Endodermal cell (in vitro differentiated cells): ENCODE data around the gene VSTM5. TPM values are rescaled to one million over a fixed set of nuclear protein-coding genes. Genes with fewer than 3 reads are reported as not detected.

Experiments
- DNase-seq: peaks from one replicate; pipeline ENCODE4 v3.0.0-alpha.2; 2017
- H3K27ac ChIP-seq: 2 replicates; pipeline ENCODE4 v1.5.1; 2013; ENCODE audit warnings: mild to moderate bottlenecking, low read depth, low read length, moderate library complexity
- H3K27me3 ChIP-seq: 2 replicates; pipeline ENCODE4 v1.6.1; 2013; ENCODE audit warnings: mild to moderate bottlenecking, low read length, moderate library complexity; ENCODE audit not compliant: insufficient read depth, control insufficient read depth, poor library complexity, severe bottlenecking
- H3K36me3 ChIP-seq: 2 replicates; pipeline ENCODE4 v1.7.0; 2013; ENCODE audit warnings: mild to moderate bottlenecking, low read length, moderate library complexity; ENCODE audit not compliant: control insufficient read depth, insufficient read depth
- H3K4me1 ChIP-seq: one replicate; pipeline ENCODE4 v1.7.0; 2013; ENCODE audit warnings: low read length; ENCODE audit not compliant: control insufficient read depth, insufficient read depth
- H3K4me3 ChIP-seq: 2 replicates; pipeline ENCODE4 v1.5.1; 2013; ENCODE audit warnings: mild to moderate bottlenecking, low read length, moderate library complexity
- H3K9ac ChIP-seq: 2 replicates; pipeline ENCODE4 v1.6.1; 2013; ENCODE audit warnings: mild to moderate bottlenecking, low read length, moderate library complexity; ENCODE audit not compliant: poor library complexity, severe bottlenecking; ENCODE audit errors: extremely low read depth
- H3K9me3 ChIP-seq: 2 replicates; pipeline ENCODE4 v1.6.1; 2013; ENCODE audit warnings: mild to moderate bottlenecking, low read length, moderate library complexity; ENCODE audit not compliant: control insufficient read depth
- H3K27ac Mint-ChIP-seq: 2 replicates; pipeline ENCODE4 v1.8.0; 2020; ENCODE audit warnings: mixed read lengths
- H3K27me3 Mint-ChIP-seq: 2 replicates; pipeline ENCODE4 v1.8.0; 2021; ENCODE audit warnings: mild to moderate bottlenecking, mixed read lengths; ENCODE audit not compliant: insufficient read depth
- H3K36me3 Mint-ChIP-seq: 2 replicates; pipeline ENCODE4 v1.8.0; 2020; ENCODE audit warnings: low read depth, mixed read lengths
- H3K4me1 Mint-ChIP-seq: 2 replicates; pipeline ENCODE4 v1.8.0; 2020; ENCODE audit warnings: mixed read lengths
- H3K4me3 Mint-ChIP-seq: 2 replicates; pipeline ENCODE4 v1.8.0; 2020; ENCODE audit warnings: mild to moderate bottlenecking, moderate library complexity, mixed read lengths
- H3K9me3 Mint-ChIP-seq: 2 replicates; pipeline ENCODE4 v1.8.0; 2020; ENCODE audit warnings: mild to moderate bottlenecking, mixed read lengths
- WGBS, 2 experiments: methylation state at CpG; one replicate each; pipeline versions ENCODE4 v1.1.5 to v1.1.7; 2013; ENCODE audit warnings: missing lambda C conversion rate in 2 of 2, mixed read lengths in 1 of 2; ENCODE audit not compliant: insufficient coverage in 1 of 2, insufficient read length in 1 of 2; 5-methylcytosine and 5-hydroxymethylcytosine counted together
- total RNA-seq, 2 donors: library from RNA; stranded (reverse); fragmentation: NEBNext Ultra II Directional in 1 of 2; extraction: Animal tissue kit (Norgen Biotek cat#: 25700) in 1 of 2; gene quantifications; 2 replicates in 1 of 2; 3 replicates in 1 of 2; pipeline ENCODE4 v1.2.1, GENCODE V29; 2021
- TF ChIP-seq, protein P1 (sequence below): fragments of 200-600 bp; sonication (generic); conservative IDR thresholded peaks from 2 replicates; pipeline ENCODE4 v1.5.0; 2021; ENCODE audit warnings: antibody characterized with exemption, mild to moderate bottlenecking

VSTM5 gene
- total RNA-seq, 2 donors from 2014 or later: 0.29 to 0.75 TPM

GRCh38 chr11:93822359-93822758 lies 28.1 kb downstream of the VSTM5 start:
- no peaks in the 10 kb centered on the region for H3K27me3 ChIP-seq
- WGBS, 2 experiments: 93 to 96% methylated on average over 5 of the region's 5 CpGs

DNA sequence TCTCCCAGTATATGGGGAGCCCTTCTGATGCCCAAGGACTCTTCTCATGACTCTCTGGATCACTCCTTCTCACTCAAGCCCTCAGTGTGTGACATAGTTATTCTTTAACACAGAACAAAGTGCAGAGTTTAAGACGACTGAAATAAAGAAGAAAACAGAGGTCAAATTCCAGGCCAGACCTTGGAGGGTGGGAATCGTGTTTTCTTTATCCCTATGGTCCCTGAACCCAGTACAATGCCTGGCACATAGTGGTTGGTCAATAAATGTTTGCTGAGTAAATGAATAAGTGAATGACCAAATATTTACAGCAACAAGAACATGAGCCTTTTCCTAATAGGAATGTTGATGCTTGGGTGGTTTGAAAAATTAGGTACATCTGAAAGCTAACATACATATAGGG lies 28.8 kb downstream of the VSTM5 start:
- H3K4me3 ChIP-seq: no peak overlapping the region
- H3K27me3 Mint-ChIP-seq: no peaks in the 10 kb centered on the region
- H3K4me1 Mint-ChIP-seq: peaks cover 45% of the 10 kb centered on the region
- 85 to 100% methylated on average over 2 of the region's 2 CpGs for WGBS, 2 experiments
- no peak overlapping the region for H3K27ac ChIP-seq
- DNase-seq: no peak
- H3K27me3 ChIP-seq: no peaks in the 10 kb centered on the region
- no peaks in the 10 kb centered on the region for H3K9me3 Mint-ChIP-seq
- H3K36me3 ChIP-seq: no peaks in the 10 kb centered on the region
- no peaks in the 10 kb centered on the region for H3K36me3 Mint-ChIP-seq
- no peaks in the 10 kb centered on the region for H3K9me3 ChIP-seq
- no peak overlapping the region for H3K27ac Mint-ChIP-seq
- TF ChIP-seq, protein P1, sequence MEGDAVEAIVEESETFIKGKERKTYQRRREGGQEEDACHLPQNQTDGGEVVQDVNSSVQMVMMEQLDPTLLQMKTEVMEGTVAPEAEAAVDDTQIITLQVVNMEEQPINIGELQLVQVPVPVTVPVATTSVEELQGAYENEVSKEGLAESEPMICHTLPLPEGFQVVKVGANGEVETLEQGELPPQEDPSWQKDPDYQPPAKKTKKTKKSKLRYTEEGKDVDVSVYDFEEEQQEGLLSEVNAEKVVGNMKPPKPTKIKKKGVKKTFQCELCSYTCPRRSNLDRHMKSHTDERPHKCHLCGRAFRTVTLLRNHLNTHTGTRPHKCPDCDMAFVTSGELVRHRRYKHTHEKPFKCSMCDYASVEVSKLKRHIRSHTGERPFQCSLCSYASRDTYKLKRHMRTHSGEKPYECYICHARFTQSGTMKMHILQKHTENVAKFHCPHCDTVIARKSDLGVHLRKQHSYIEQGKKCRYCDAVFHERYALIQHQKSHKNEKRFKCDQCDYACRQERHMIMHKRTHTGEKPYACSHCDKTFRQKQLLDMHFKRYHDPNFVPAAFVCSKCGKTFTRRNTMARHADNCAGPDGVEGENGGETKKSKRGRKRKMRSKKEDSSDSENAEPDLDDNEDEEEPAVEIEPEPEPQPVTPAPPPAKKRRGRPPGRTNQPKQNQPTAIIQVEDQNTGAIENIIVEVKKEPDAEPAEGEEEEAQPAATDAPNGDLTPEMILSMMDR: no peak
- peaks cover 25% of the 10 kb centered on the region for H3K4me1 ChIP-seq
- H3K9ac ChIP-seq: no peak overlapping the region
- no peak overlapping the region for H3K4me3 Mint-ChIP-seq

More at GRCh38 chr11:93822359-93822758, 28.1 kb downstream of the VSTM5 start:
- H3K36me3 Mint-ChIP-seq: no peaks in the 10 kb centered on the region
- H3K9me3 Mint-ChIP-seq: no peaks in the 10 kb centered on the region
- no peak overlapping the region for H3K27ac ChIP-seq
- TF ChIP-seq, protein P1: no peak
- H3K9me3 ChIP-seq: no peaks in the 10 kb centered on the region
- no peak overlapping the region for H3K4me3 ChIP-seq
- no peak overlapping the region for H3K4me3 Mint-ChIP-seq
- peaks cover 42% of the 10 kb centered on the region for H3K4me1 Mint-ChIP-seq
- H3K27ac Mint-ChIP-seq: no peak overlapping the region
- no peak overlapping the region for H3K9ac ChIP-seq
- no peaks in the 10 kb centered on the region for H3K36me3 ChIP-seq
- H3K27me3 Mint-ChIP-seq: no peaks in the 10 kb centered on the region
- DNase-seq: no peak
- H3K4me1 ChIP-seq: peaks cover 21% of the 10 kb centered on the region

- Histone ChIP-seq H3K9me3 (no peaks in the 10 kb centered on the region), H3K27me3 (no peaks in the 10 kb centered on the region), H3K27ac (no peak overlapping the region), H3K4me1 (peaks cover 25% of the 10 kb centered on the region), H3K4me3 (no peak overlapping the region), H3K9ac (no peak overlapping the region), H3K36me3 (peaks cover 5% of the 10 kb centered on the region)
- TF ChIP-seq, protein P1: no peak
- whole genome bisulfite sequencing, 2 experiments: 93 to 96% methylated on average over 13 to 14 of the region's 14 CpGs
- H3K9me3 Mint-ChIP-seq: no peaks in the 10 kb centered on the region
- H3K4me1 Mint-ChIP-seq: peaks cover 48% of the 10 kb centered on the region
- H3K27ac Mint-ChIP-seq: no peak overlapping the region
- no peak for DNase-seq
- H3K36me3 Mint-ChIP-seq: peaks cover 3% of the 10 kb centered on the region
- no peak overlapping the region for H3K4me3 Mint-ChIP-seq
- H3K27me3 Mint-ChIP-seq: no peaks in the 10 kb centered on the region
Observed at GRCh38 chr11:93820847-93821246, 29.6 kb downstream of the VSTM5 start.
